Smooth muscle cell (in vitro differentiated cells): ENCODE data around the gene INVS. TPM values are rescaled to one million over a fixed set of nuclear protein-coding genes. Genes with fewer than 3 reads are reported as not detected.
"Not testable (repeated sequence)": the region's sequence is repeated elsewhere in the genome, so short reads cannot be mapped to it uniquely, and the experiment has no call there.

ENCODE experiments used
- DNase-seq: peaks from one replicate; lab custom pipeline; 2025; ENCODE audit not compliant: unreplicated experiment; lab: John Stamatoyannopoulos, UW
- H2AFZ ChIP-seq: fragments of 200-600 bp; sonication (generic); 2 replicates; pipeline ENCODE4 v1.6.0; 2016; ENCODE audit warnings: antibody characterized with exemption, low read depth, mild to moderate bottlenecking
- H3F3A ChIP-seq: fragments of 200-600 bp; sonication (generic); 2 replicates; pipeline ENCODE4 v1.6.0; 2017; ENCODE audit warnings: antibody characterized with exemption, low read depth
- H3K27ac ChIP-seq: fragments of 200-600 bp; sonication (generic); 2 replicates; pipeline ENCODE4 v1.5.1; 2016; ENCODE audit warnings: low read depth, mild to moderate bottlenecking
- H3K27me3 ChIP-seq: fragments of 200-600 bp; sonication (generic); 2 replicates; pipeline ENCODE4 v1.6.1; 2016; ENCODE audit warnings: low read depth, mild to moderate bottlenecking
- H3K36me3 ChIP-seq: fragments of 200-600 bp; sonication (generic); 2 replicates; pipeline ENCODE4 v1.5.1; 2016; ENCODE audit warnings: low read depth
- H3K4me1 ChIP-seq: fragments of 200-600 bp; sonication (generic); 2 replicates; pipeline ENCODE4 v1.5.1; 2016; ENCODE audit warnings: low read depth
- H3K4me2 ChIP-seq: fragments of 200-600 bp; sonication (generic); 2 replicates; pipeline ENCODE4 v1.6.0; 2016; ENCODE audit warnings: mild to moderate bottlenecking
- H3K4me3 ChIP-seq: fragments of 200-600 bp; sonication (generic); 2 replicates; pipeline ENCODE4 v1.5.1; 2016; ENCODE audit warnings: mild to moderate bottlenecking
- H3K79me2 ChIP-seq: fragments of 200-600 bp; sonication (generic); 2 replicates; pipeline ENCODE4 v1.6.0; 2016; ENCODE audit warnings: low read depth, mild to moderate bottlenecking
- H3K9ac ChIP-seq: fragments of 200-600 bp; sonication (generic); 2 replicates; pipeline ENCODE4 v1.6.0; 2016; ENCODE audit warnings: low read depth
- H3K9me3 ChIP-seq: fragments of 200-600 bp; sonication (generic); replicated peaks from 2 replicates; pipeline ENCODE4 v1.5.1; 2016; ENCODE audit warnings: low read depth
- H4K20me1 ChIP-seq: fragments of 200-600 bp; sonication (generic); 2 replicates; pipeline ENCODE4 v1.6.0; 2016; ENCODE audit warnings: low read depth
- WGBS: methylation state at CpG from one replicate; pipeline ENCODE4 v1.1.7; 2016; ENCODE audit warnings: low lambda C conversion rate; 5-methylcytosine and 5-hydroxymethylcytosine counted together
- polyA plus RNA-seq: library from polyadenylated mRNA; unstranded; fragments of >200 nt; fragmentation: Nextera tagmentation; extraction: Ambion mirVana; gene quantifications from 2 replicates; pipeline ENCODE4 v1.2.1, GENCODE V29; 2016
- total RNA-seq: library from RNA; depleted of rRNA; stranded (reverse); fragments of >200 nt; gene quantifications from 2 replicates; pipeline ENCODE4 v1.2.3, GENCODE V29; 2014
- TF ChIP-seq, protein P1 (sequence below): fragments of 200-600 bp; sonication (generic); IDR thresholded peaks from 2 replicates; pipeline ENCODE4 v1.5.1; 2017; ENCODE audit warnings: borderline replicate concordance, mild to moderate bottlenecking, antibody characterized with exemption; ENCODE audit not compliant: insufficient read depth, poor library complexity, severe bottlenecking

The INVS gene
- total and polyA plus RNA-seq, 2 experiments from 2014 or later, result 8.1 to 16.0 TPM

DNA sequence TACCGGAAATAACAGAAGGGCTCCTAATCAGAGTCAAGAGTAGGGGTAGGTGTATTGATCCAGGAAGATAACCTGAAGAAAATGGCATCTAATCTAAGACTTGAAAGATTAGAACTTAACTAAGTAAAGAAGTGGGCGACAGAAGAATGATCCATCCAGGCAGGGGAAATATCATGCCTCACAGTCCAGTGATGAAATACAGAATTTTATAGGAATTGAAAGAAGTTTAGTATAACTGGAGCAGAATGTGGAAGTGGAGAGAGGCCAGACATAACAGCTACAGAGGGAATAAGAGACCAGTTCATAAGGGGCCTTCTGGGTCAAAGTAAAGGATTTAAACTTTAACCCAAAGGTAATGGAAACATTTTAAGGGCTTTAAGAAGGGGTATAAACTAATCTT, 42.5 kb upstream of the INVS start:
- Histone ChIP-seq H2AFZ (no peak overlapping the region), H3K9ac (no peak overlapping the region), H3K79me2 (peaks cover 19% of the 10 kb centered on the region), H3K4me1 (no peaks in the 10 kb centered on the region), H3K4me2 (no peak overlapping the region), H3F3A (no peaks in the 10 kb centered on the region), H3K4me3 (no peak overlapping the region), H3K27me3 (no peaks in the 10 kb centered on the region), H3K27ac (no peak overlapping the region), H3K36me3 (no peaks in the 10 kb centered on the region), H4K20me1 (peaks cover 27% of the 10 kb centered on the region), H3K9me3 (no peaks in the 10 kb centered on the region)
- WGBS, result 56% methylated on average over 2 of the region's 2 CpGs
- TF ChIP-seq, protein P1, sequence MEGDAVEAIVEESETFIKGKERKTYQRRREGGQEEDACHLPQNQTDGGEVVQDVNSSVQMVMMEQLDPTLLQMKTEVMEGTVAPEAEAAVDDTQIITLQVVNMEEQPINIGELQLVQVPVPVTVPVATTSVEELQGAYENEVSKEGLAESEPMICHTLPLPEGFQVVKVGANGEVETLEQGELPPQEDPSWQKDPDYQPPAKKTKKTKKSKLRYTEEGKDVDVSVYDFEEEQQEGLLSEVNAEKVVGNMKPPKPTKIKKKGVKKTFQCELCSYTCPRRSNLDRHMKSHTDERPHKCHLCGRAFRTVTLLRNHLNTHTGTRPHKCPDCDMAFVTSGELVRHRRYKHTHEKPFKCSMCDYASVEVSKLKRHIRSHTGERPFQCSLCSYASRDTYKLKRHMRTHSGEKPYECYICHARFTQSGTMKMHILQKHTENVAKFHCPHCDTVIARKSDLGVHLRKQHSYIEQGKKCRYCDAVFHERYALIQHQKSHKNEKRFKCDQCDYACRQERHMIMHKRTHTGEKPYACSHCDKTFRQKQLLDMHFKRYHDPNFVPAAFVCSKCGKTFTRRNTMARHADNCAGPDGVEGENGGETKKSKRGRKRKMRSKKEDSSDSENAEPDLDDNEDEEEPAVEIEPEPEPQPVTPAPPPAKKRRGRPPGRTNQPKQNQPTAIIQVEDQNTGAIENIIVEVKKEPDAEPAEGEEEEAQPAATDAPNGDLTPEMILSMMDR, result no peak
- DNase-seq, result no peak

DNA sequence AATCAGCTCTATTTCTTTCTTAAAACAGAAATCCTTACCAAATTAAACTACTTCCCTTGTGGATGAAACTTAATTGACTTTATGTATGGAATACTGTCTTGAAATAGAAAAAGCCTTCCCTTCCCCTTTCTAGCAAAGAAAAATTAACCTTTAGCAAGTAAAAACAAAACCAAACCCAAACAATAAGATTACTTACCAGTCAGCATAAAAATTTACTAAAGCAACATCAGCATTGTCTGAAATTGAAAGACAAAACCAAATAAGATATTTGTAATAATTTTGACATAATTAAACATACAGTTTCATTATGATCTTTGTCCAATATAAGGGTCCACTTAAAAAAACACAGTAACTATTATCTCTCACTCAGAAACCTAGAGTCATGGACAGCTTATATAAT, 41.4 kb upstream of the INVS start:
- no peak overlapping the region for H3K9ac ChIP-seq
- DNase-seq, result no peak
- H3K36me3 ChIP-seq, result no peaks in the 10 kb centered on the region
- TF ChIP-seq, protein P1, result no peak
- no peak overlapping the region for H3K4me3 ChIP-seq
- H3K27ac ChIP-seq, result no peak overlapping the region
- H3K79me2 ChIP-seq, result peaks cover 28% of the 10 kb centered on the region
- H2AFZ ChIP-seq, result no peak overlapping the region
- no peaks in the 10 kb centered on the region for H3K27me3 ChIP-seq
- no peaks in the 10 kb centered on the region for H3K9me3 ChIP-seq
- H3F3A ChIP-seq, result no peaks in the 10 kb centered on the region
- peaks cover 37% of the 10 kb centered on the region for H4K20me1 ChIP-seq
- no peak overlapping the region for H3K4me2 ChIP-seq
- no peaks in the 10 kb centered on the region for H3K4me1 ChIP-seq

DNA sequence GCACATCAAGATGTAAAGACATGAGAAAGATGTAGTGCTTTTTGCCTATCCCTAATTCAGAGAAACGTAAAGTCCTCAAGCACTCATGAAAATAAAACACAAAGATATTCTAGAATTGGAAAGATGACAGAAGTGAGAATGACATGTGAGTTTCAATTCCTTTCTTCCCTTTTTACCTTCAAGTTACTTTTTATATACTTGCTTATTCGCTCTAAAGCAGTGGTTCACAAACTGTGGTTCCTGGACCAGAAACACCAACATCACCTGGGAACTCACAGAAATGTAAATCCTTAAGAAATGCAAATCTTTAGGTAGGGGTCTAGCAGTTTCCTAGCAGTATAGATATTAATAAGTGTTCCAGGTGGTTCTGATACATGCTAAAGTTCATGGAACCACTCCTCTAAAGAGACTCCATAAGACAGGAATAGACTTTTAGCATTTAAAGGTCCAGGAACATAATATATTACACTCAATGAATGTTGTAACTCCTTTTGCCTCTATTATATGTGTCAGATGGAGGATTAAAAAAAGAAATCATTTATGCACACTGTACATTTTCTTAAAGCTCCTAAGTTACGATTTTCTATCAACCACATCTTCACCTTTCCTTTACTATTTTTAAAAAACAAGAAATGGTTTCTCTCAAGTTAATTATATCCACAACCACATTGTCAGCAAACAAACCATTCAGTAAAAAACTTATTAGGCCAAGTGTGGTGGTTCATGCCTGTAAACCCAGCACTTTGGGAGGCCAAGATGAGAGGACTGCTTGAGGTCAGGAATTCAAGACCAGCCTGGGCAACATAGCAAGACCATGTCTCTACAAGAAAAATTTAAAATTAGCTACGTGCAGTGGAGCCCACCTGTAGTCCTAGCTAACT, 40.1 kb upstream of the INVS start:
- 96% methylated on average over 4 of the region's 4 CpGs for whole genome bisulfite sequencing
- Histone ChIP-seq H3K27me3 (no peaks in the 10 kb centered on the region), H3F3A (no peaks in the 10 kb centered on the region), H2AFZ (no peak overlapping the region), H3K4me3 (no peak overlapping the region), H3K4me2 (no peak overlapping the region), H3K9ac (no peak overlapping the region), H3K9me3 (no peaks in the 10 kb centered on the region), H3K4me1 (peaks cover 6% of the 10 kb centered on the region), H4K20me1 (peaks cover 44% of the 10 kb centered on the region), H3K27ac (no peak overlapping the region), H3K79me2 (peaks cover 40% of the 10 kb centered on the region), H3K36me3 (no peaks in the 10 kb centered on the region)
- TF ChIP-seq, protein P1, result no peak
- no peak for DNase-seq

DNA sequence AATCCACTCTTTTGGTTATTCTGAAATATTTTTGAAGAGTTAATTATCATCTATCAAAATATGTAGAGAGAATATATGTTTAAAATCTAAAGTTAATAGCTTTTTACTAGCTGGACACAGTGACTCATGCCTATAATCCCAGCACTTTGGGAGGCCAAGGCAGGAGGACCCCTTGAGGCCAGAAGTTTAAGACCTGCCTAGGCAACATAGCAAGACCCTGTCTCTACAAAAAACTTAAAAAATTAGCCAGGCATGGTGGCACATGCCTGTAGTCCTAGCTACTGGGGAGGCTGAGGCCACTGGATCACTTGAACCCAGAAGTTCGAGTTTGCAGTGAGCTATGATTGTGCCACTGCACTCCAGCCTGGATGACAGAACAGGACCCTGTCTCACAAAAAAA, 36.4 kb upstream of the INVS start:
- not testable (repeated sequence) for H3K4me1 ChIP-seq, H3K27me3 ChIP-seq, H3K9me3 ChIP-seq, DNase-seq, H3K4me2 ChIP-seq, H3F3A ChIP-seq, H3K4me3 ChIP-seq, H3K9ac ChIP-seq, H2AFZ ChIP-seq, H3K27ac ChIP-seq, H3K36me3 ChIP-seq
- Histone ChIP-seq H3K79me2 (peaks cover 58% of the 10 kb centered on the region), H4K20me1 (peaks cover 72% of the 10 kb centered on the region)
- WGBS, result 50% methylated on average over 1 of the region's 1 CpG
